AG09319 (cell line): ENCODE results near the gene PALLD.

Experiments
- DNase-seq: peaks from one replicate; pipeline ENCODE4 v3.0.0-alpha.2; 2010; ENCODE audit warnings: low read depth; ENCODE audit errors: extremely low read depth
- CTCF ChIP-seq: IDR thresholded peaks from 2 replicates; pipeline ENCODE4 v1.5.1; 2011; ENCODE audit warnings: low read depth, mild to moderate bottlenecking, inconsistent platforms, low read length, moderate library complexity

Gene PALLD

GRCh38 chr4:168860827-168861226, 364.0 kb downstream of the PALLD start:
- DNase-seq, result no peak
- TF ChIP-seq CTCF, result no peak

- TF ChIP-seq CTCF, result no peak
- DNase-seq, result no peak
Measured at GRCh38 chr4:168863719-168864647, 367.1 kb downstream of the PALLD start.

- DNase-seq, result no peak
- peak; percentile 38 for TF ChIP-seq CTCF
Measured at GRCh38 chr4:168864821-168865541, 368.1 kb downstream of the PALLD start.

- TF ChIP-seq CTCF, result no peak
- no peak for DNase-seq
Measured at GRCh38 chr4:168865854-168866253, 369.0 kb downstream of the PALLD start.

GRCh38 chr4:168866635-168867034, 369.8 kb downstream of the PALLD start:
- no peak for DNase-seq
- TF ChIP-seq CTCF, result no peak

GRCh38 chr4:168867128-168867527, 370.3 kb downstream of the PALLD start:
- DNase-seq, result no peak
- TF ChIP-seq CTCF, result no peak
